IMR-90 (cell line): ENCODE measurements around the gene PRKD1. TPM values are rescaled to one million over a fixed set of nuclear protein-coding genes. Genes with fewer than 3 reads are reported as not detected.

Source experiments
- ATAC-seq: fragments of 200-7000 bp; cut with Tn5 transposase; 2 replicates; pipeline ENCODE4 v1.9.1; 2020; ENCODE audit warnings: low read depth, mild to moderate bottlenecking, moderate library complexity
- BruUV-seq: library from RNA; stranded (reverse); fragments of 400-500 nt; replicated peaks from 2 replicates; lab custom pipeline; 2021; lab: Mats Ljungman, UMichigan
- CTCF ChIA-PET: fragments of 300-600 bp; formaldehyde crosslinking; extraction: SDS; loops from one replicate; lab custom pipeline; 2021; ENCODE audit warnings: antibody characterized with exemption; lab: Yijun Ruan, JAX
- POLR2A ChIA-PET: fragments of 300-600 bp; sonication (Branson Sonifier 250); formaldehyde crosslinking; loops from one replicate; lab custom pipeline; 2022; ENCODE audit warnings: antibody characterized with exemption; ENCODE audit not compliant: unreplicated experiment; lab: Charles Lee
- DNase-seq: peaks from one replicate; pipeline ENCODE4 v3.0.0; 2013
- H2AFZ ChIP-seq: replicated peaks from 2 replicates; pipeline ENCODE3; 2013; ENCODE audit warnings: low read length, mild to moderate bottlenecking; ENCODE audit not compliant: poor library complexity
- H2AK5ac ChIP-seq: 2 replicates; pipeline ENCODE4 v1.6.1; 2013; ENCODE audit warnings: low read depth, low read length, inconsistent platforms
- H2AK9ac ChIP-seq: replicated peaks from 2 replicates; pipeline ENCODE3; 2013; ENCODE audit warnings: mild to moderate bottlenecking, low read depth, low read length, moderate library complexity; ENCODE audit not compliant: poor library complexity
- H2BK120ac ChIP-seq: 2 replicates; pipeline ENCODE4 v1.6.1; 2013; ENCODE audit warnings: low read depth, low read length, inconsistent platforms
- H2BK15ac ChIP-seq: 3 replicates; pipeline ENCODE4 v1.6.1; 2013; ENCODE audit warnings: low read depth, low read length, inconsistent platforms
- H2BK20ac ChIP-seq: 2 replicates; pipeline ENCODE4 v1.6.1; 2013; ENCODE audit warnings: low read depth, mild to moderate bottlenecking, inconsistent platforms, low read length, moderate library complexity
- H2BK5ac ChIP-seq: 2 replicates; pipeline ENCODE4 v1.6.1; 2013; ENCODE audit warnings: mild to moderate bottlenecking, low read depth, low read length, inconsistent platforms; ENCODE audit not compliant: poor library complexity, severe bottlenecking
- H3K14ac ChIP-seq: replicated peaks from 2 replicates; pipeline ENCODE4 v1.6.1; 2013; ENCODE audit warnings: low read depth, low read length, inconsistent platforms
- H3K18ac ChIP-seq: 2 replicates; pipeline ENCODE4 v1.6.1; 2013; ENCODE audit warnings: low read depth, low read length, control low read depth
- H3K23ac ChIP-seq: 2 replicates; pipeline ENCODE4 v1.6.1; 2013; ENCODE audit warnings: low read depth, low read length, inconsistent platforms
- H3K27ac ChIP-seq: 2 replicates; pipeline ENCODE4 v1.5.1; 2013; ENCODE audit warnings: mild to moderate bottlenecking, control low read depth, low read length; ENCODE audit not compliant: insufficient read depth
- H3K27me3 ChIP-seq: 2 replicates; pipeline ENCODE4 v1.6.1; 2013; ENCODE audit warnings: low read length; ENCODE audit not compliant: control insufficient read depth, insufficient read depth
- H3K36me3 ChIP-seq: 2 replicates; pipeline ENCODE4 v1.6.1; 2013; ENCODE audit warnings: low read length, mixed read lengths; ENCODE audit not compliant: control insufficient read depth, insufficient read depth
- H3K4ac ChIP-seq: 2 replicates; pipeline ENCODE4 v1.6.1; 2013; ENCODE audit warnings: low read depth, low read length, inconsistent platforms
- H3K4me1 ChIP-seq: 2 replicates; pipeline ENCODE4 v1.6.1; 2013; ENCODE audit warnings: low read length, mixed read lengths; ENCODE audit not compliant: control insufficient read depth, insufficient read depth
- H3K4me2 ChIP-seq: 2 replicates; pipeline ENCODE4 v1.6.1; 2013; ENCODE audit warnings: low read depth, mild to moderate bottlenecking, control low read depth, low read length, moderate library complexity
- H3K4me3 ChIP-seq: 2 replicates; pipeline ENCODE4 v1.5.1; 2013; ENCODE audit warnings: low read depth, mild to moderate bottlenecking, control low read depth, low read length, moderate library complexity; ENCODE audit not compliant: insufficient read depth
- H3K56ac ChIP-seq: 2 replicates; pipeline ENCODE4 v1.6.1; 2013; ENCODE audit warnings: low read length, inconsistent platforms; ENCODE audit not compliant: insufficient read depth; ENCODE audit errors: extremely low read depth
- H3K79me1 ChIP-seq, 2 experiments: 2 replicates each; pipeline ENCODE4 v1.6.1; 2013; ENCODE audit warnings: low read length in 2 of 2, inconsistent platforms in 1 of 2, low read depth in 1 of 2
- H3K9ac ChIP-seq: 2 replicates; pipeline ENCODE4 v1.6.1; 2013; ENCODE audit warnings: low read depth, low read length, control low read depth
- H3K9me1 ChIP-seq: 2 replicates; pipeline ENCODE4 v1.6.1; 2013; ENCODE audit warnings: low read length, inconsistent platforms; ENCODE audit not compliant: insufficient read depth
- H3K9me3 ChIP-seq: 2 replicates; pipeline ENCODE4 v1.6.1; 2013; ENCODE audit warnings: low read length; ENCODE audit not compliant: control insufficient read depth, insufficient read depth
- H4K20me1 ChIP-seq: 2 replicates; pipeline ENCODE4 v1.6.1; 2013; ENCODE audit warnings: low read length, inconsistent platforms; ENCODE audit not compliant: insufficient read depth
- H4K5ac ChIP-seq: 2 replicates; pipeline ENCODE4 v1.6.1; 2013; ENCODE audit warnings: mild to moderate bottlenecking, low read depth, low read length, control low read depth
- H4K8ac ChIP-seq, 2 experiments: 2 replicates each; pipeline ENCODE4 v1.6.1; 2013; ENCODE audit warnings: low read depth in 2 of 2, low read length in 2 of 2, control low read depth in 1 of 2, inconsistent platforms in 1 of 2
- H4K91ac ChIP-seq: 2 replicates; pipeline ENCODE4 v1.6.1; 2013; ENCODE audit warnings: low read depth, low read length, inconsistent platforms; ENCODE audit not compliant: insufficient read depth
- BHLHE40 ChIP-seq: fragments of 150-350 bp; IDR thresholded peaks from 2 replicates; pipeline ENCODE4 v1.6.1; 2016; ENCODE audit warnings: mild to moderate bottlenecking, low read depth, low read length
- ELK1 ChIP-seq: fragments of 150-350 bp; IDR thresholded peaks from 2 replicates; pipeline ENCODE4 v1.6.1; 2016; ENCODE audit warnings: low read depth, mild to moderate bottlenecking, low read length, moderate library complexity, borderline replicate concordance
- FOS ChIP-seq: fragments of 150-350 bp; IDR thresholded peaks from 2 replicates; pipeline ENCODE4 v1.6.1; 2016; ENCODE audit warnings: low read depth, low read length
- MAFK ChIP-seq: IDR thresholded peaks from 2 replicates; pipeline ENCODE4 v1.6.1; 2012; ENCODE audit warnings: low read depth, low read length, improper control_type of control experiment
- MXI1 ChIP-seq: IDR thresholded peaks from 2 replicates; pipeline ENCODE4 v1.6.1; 2012; ENCODE audit warnings: low read depth, mild to moderate bottlenecking, low read length, moderate library complexity, borderline replicate concordance
- WGBS, 2 experiments: methylation state at CpG; one replicate each; pipeline versions ENCODE4 v1.1.5 to v1.1.7; 2013; ENCODE audit warnings: missing lambda C conversion rate in 2 of 2; ENCODE audit not compliant: insufficient read length in 1 of 2; ENCODE audit errors: extremely low coverage in 2 of 2; 5-methylcytosine and 5-hydroxymethylcytosine counted together
- dilution Hi-C: fragments of 300-500 bp; cut with HindIII; formaldehyde crosslinking; loops from one replicate; pipeline ENCODE4 v1.14.3; 2018; ENCODE audit warnings: low sequenced_read_pairs; ENCODE audit not compliant: unreplicated experiment
- in situ Hi-C: fragments of 300-500 bp; cut with MboI; formaldehyde crosslinking; loops from 3 replicates; pipeline ENCODE4 v1.14.3; 2019; ENCODE audit warnings: low sequenced_read_pairs, inconsistent platforms, mixed read lengths
- intact Hi-C: fragments of 100-400 bp; cut with micrococcal nuclease; formaldehyde crosslinking; loops from 2 replicates; pipeline ENCODE4 v1.10.0; 2022
- polyA plus RNA-seq, 3 experiments: library from polyadenylated mRNA; depleted of rRNA; stranded (reverse); fragments of >200 nt; gene quantifications; 2 replicates each; pipeline ENCODE4 v1.2.3, GENCODE V29; 2012; ENCODE audit warnings: low replicate concordance in 1 of 3
- total RNA-seq: library from RNA; depleted of rRNA; stranded (reverse); fragments of >200 nt; gene quantifications from 2 replicates; pipeline ENCODE4 v1.2.3, GENCODE V29; 2012

PRKD1 gene
- total and polyA plus RNA-seq, 2 of the 4 experiments (the other 2 are of a cell fraction), result 12.9 to 14.2 TPM

- CTCF ChIA-PET, result interaction anchor here (2.2 kb wide), 1 partner anchor 10 kb away, joined by 8 read pairs; no protein-coding TSS in a partner anchor
- TF ChIP-seq BHLHE40, result no peak
- TF ChIP-seq FOS, result no peak
- no peak for TF ChIP-seq MAFK
- TF ChIP-seq MXI1, result no peak
- TF ChIP-seq ELK1, result no peak
Observed at GRCh38 chr14:29823816-29824215, 103.8 kb downstream of the PRKD1 start.

More at GRCh38 chr14:29823816-29824215, 103.8 kb downstream of the PRKD1 start:
- dilution Hi-C loops (no loop called here), intact Hi-C loops (loop anchor here (5.0 kb wide), 1 partner anchor 103 kb away; the partner anchor contains the start of gene PRKD1), in situ Hi-C loops (no loop called here)
- DNase-seq, result no peak
- Histone ChIP-seq H3K9me1 (peaks cover 3% of the 10 kb centered on the region; the same call in 1 of the 2 replicates), H2AK5ac (no peak overlapping the region), H2BK15ac (no peak overlapping the region), H3K14ac (no peak overlapping the region), H3K4ac (no peak overlapping the region), H2BK120ac (no peak overlapping the region), H3K23ac (no peak overlapping the region), H4K8ac (no peak overlapping the region), H3K79me1 (peaks cover 26 to 33% of the 10 kb centered on the region in 2 experiments), H3K9me3 (no peaks in the 10 kb centered on the region), H4K91ac (no peak overlapping the region), H3K27me3 (no peaks in the 10 kb centered on the region), H4K5ac (no peak overlapping the region), H3K27ac (no peak overlapping the region), H2BK20ac (no peak overlapping the region), H4K20me1 (no peaks in the 10 kb centered on the region; the same call in 1 of the 2 replicates), H3K4me2 (no peak overlapping the region), H3K56ac (no peak overlapping the region), H3K4me1 (peaks cover 9% of the 10 kb centered on the region), H2AFZ (no peak overlapping the region), H2BK5ac (no peak overlapping the region), H2AK9ac (no peak overlapping the region), H3K4me3 (no peak overlapping the region), H3K18ac (no peak overlapping the region), H3K36me3 (no peaks in the 10 kb centered on the region), H3K9ac (no peak overlapping the region)
- no peak for ATAC-seq
- WGBS, 2 experiments, result 83% methylated on average over 2 of the region's 5 CpGs; no CpG with 5 or more reads in 1 of the 2 experiments
- POLR2A ChIA-PET, result no interaction called here
- BruUV-seq, result no TSS peak
